KMS-11 (cell line): ENCODE results near the gene STK40.

Experiments
- H2AFZ ChIP-seq: fragments of 200-600 bp; sonication (generic); 2 replicates; pipeline ENCODE4 v1.6.1; 2016; ENCODE audit warnings: antibody characterized with exemption, mixed run types, low read depth
- H3K27ac ChIP-seq: fragments of 200-600 bp; sonication (generic); 2 replicates; pipeline ENCODE4 v1.6.1; 2016; ENCODE audit warnings: mild to moderate bottlenecking, mixed run types
- H3K27me3 ChIP-seq: fragments of 200-600 bp; sonication (generic); 2 replicates; pipeline ENCODE4 v1.6.1; 2017; ENCODE audit warnings: mild to moderate bottlenecking, low read depth, mixed run types, moderate library complexity; ENCODE audit not compliant: insufficient read depth
- H3K36me3 ChIP-seq: fragments of 200-600 bp; sonication (generic); 2 replicates; pipeline ENCODE4 v1.6.1; 2017; ENCODE audit warnings: mild to moderate bottlenecking, mixed run types; ENCODE audit not compliant: insufficient read depth
- H3K4me1 ChIP-seq: fragments of 200-600 bp; sonication (generic); 2 replicates; pipeline ENCODE4 v1.6.1; 2016; ENCODE audit warnings: mild to moderate bottlenecking, low read depth, mixed run types; ENCODE audit not compliant: poor library complexity, severe bottlenecking
- H3K4me2 ChIP-seq: fragments of 200-600 bp; sonication (generic); 2 replicates; pipeline ENCODE4 v1.7.0; 2016; ENCODE audit warnings: mild to moderate bottlenecking, mixed run types
- H3K4me3 ChIP-seq: fragments of 200-600 bp; sonication (generic); IDR thresholded peaks from 2 replicates; pipeline ENCODE4 v1.6.1; 2017; ENCODE audit warnings: low read depth, low read length, mixed read lengths; ENCODE audit not compliant: insufficient read depth
- H3K79me2 ChIP-seq: fragments of 200-600 bp; sonication (generic); 2 replicates; pipeline ENCODE4 v1.6.1; 2016; ENCODE audit warnings: low read depth, mixed run types; ENCODE audit not compliant: insufficient read depth
- H3K9ac ChIP-seq: fragments of 200-600 bp; sonication (generic); 2 replicates; pipeline ENCODE4 v1.6.1; 2016; ENCODE audit warnings: mild to moderate bottlenecking, mixed run types
- H4K20me1 ChIP-seq: fragments of 200-600 bp; sonication (generic); 2 replicates; pipeline ENCODE4 v1.6.1; 2016; ENCODE audit warnings: mild to moderate bottlenecking, mixed run types; ENCODE audit not compliant: insufficient read depth
- CTCF ChIP-seq: fragments of 200-600 bp; sonication (generic); conservative IDR thresholded peaks from 2 replicates; pipeline ENCODE4 v1.6.1; 2017; ENCODE audit warnings: low read depth, mild to moderate bottlenecking, antibody characterized with exemption, low read length, moderate library complexity, mixed read lengths

Gene STK40

GRCh38 chr1:36419140-36419539 is 33.4 kb upstream of the STK40 start:
- TF ChIP-seq CTCF: no peak
- no peaks in the 10 kb centered on the region for H4K20me1 ChIP-seq
- H3K4me3 ChIP-seq: no peak overlapping the region
- H3K27ac ChIP-seq: no peak overlapping the region
- no peak overlapping the region for H2AFZ ChIP-seq
- H3K4me1 ChIP-seq: peaks cover 9% of the 10 kb centered on the region
- H3K36me3 ChIP-seq: no peaks in the 10 kb centered on the region
- H3K27me3 ChIP-seq: no peaks in the 10 kb centered on the region
- no peaks in the 10 kb centered on the region for H3K79me2 ChIP-seq
- H3K9ac ChIP-seq: no peak overlapping the region
- H3K4me2 ChIP-seq: no peak overlapping the region

GRCh38 chr1:36417931-36418330 is 32.2 kb upstream of the STK40 start:
- H3K27me3 ChIP-seq: no peaks in the 10 kb centered on the region
- no peaks in the 10 kb centered on the region for H4K20me1 ChIP-seq
- H3K27ac ChIP-seq: no peak overlapping the region
- H3K36me3 ChIP-seq: no peaks in the 10 kb centered on the region
- no peaks in the 10 kb centered on the region for H3K79me2 ChIP-seq
- H3K4me3 ChIP-seq: no peak overlapping the region
- TF ChIP-seq CTCF: no peak
- no peak overlapping the region for H3K9ac ChIP-seq
- H3K4me1 ChIP-seq: peaks cover 9% of the 10 kb centered on the region
- H2AFZ ChIP-seq: no peak overlapping the region
- H3K4me2 ChIP-seq: no peak overlapping the region

- Histone ChIP-seq H3K9ac (no peak overlapping the region), H3K4me3 (no peak overlapping the region), H2AFZ (no peak overlapping the region), H3K79me2 (no peaks in the 10 kb centered on the region), H3K36me3 (no peaks in the 10 kb centered on the region), H3K27me3 (no peaks in the 10 kb centered on the region), H3K27ac (no peak overlapping the region), H4K20me1 (no peaks in the 10 kb centered on the region), H3K4me2 (no peak overlapping the region), H3K4me1 (peaks cover 19% of the 10 kb centered on the region)
- no peak for TF ChIP-seq CTCF
Measured at GRCh38 chr1:36415661-36416326, 30.1 kb upstream of the STK40 start.

- no peaks in the 10 kb centered on the region for H3K27me3 ChIP-seq
- no peaks in the 10 kb centered on the region for H4K20me1 ChIP-seq
- H2AFZ ChIP-seq: no peak overlapping the region
- no peaks in the 10 kb centered on the region for H3K79me2 ChIP-seq
- no peak overlapping the region for H3K27ac ChIP-seq
- no peak overlapping the region for H3K4me3 ChIP-seq
- no peak overlapping the region for H3K9ac ChIP-seq
- no peak for TF ChIP-seq CTCF
- H3K4me2 ChIP-seq: no peak overlapping the region
- peaks cover 12% of the 10 kb centered on the region for H3K4me1 ChIP-seq
- H3K36me3 ChIP-seq: no peaks in the 10 kb centered on the region
Measured at GRCh38 chr1:36414384-36414783, 28.7 kb upstream of the STK40 start.
